Activated naive CD8-positive, alpha-beta T cell treated with anti-CD3 and anti-CD28 coated beads, Interleukin-2, amount 10 ng/mL, durations not matched to agents 7 days and 5 days (primary cell): Measurements from ENCODE around the gene ANKRD13A. TPM values are rescaled to one million over a fixed set of nuclear protein-coding genes. Genes with fewer than 3 reads are reported as not detected.

ENCODE experiments used
- ATAC-seq: fragments of 150-1000 bp; cut with Tn5 transposase; one replicate; pipeline ENCODE4 v1.10.0; 2021; ENCODE audit warnings: low read depth, moderate library complexity
- POLR2A ChIA-PET: fragments of 350-600 bp; sonication (Branson Sonifier 250); formaldehyde crosslinking; loops from one replicate; lab custom pipeline; 2021; ENCODE audit warnings: antibody characterized with exemption; lab: Charles Lee
- DNase-seq: peaks from one replicate; pipeline ENCODE4 v3.0.0; 2021
- H3K27ac Mint-ChIP-seq: one replicate; pipeline ENCODE4 v1.8.0; 2022; ENCODE audit warnings: mild to moderate bottlenecking, mixed read lengths
- H3K27me3 Mint-ChIP-seq: one replicate; pipeline ENCODE4 v1.8.0; 2022; ENCODE audit warnings: mild to moderate bottlenecking, moderate library complexity, mixed read lengths
- H3K36me3 Mint-ChIP-seq: one replicate; pipeline ENCODE4 v1.8.0; 2021; ENCODE audit warnings: mild to moderate bottlenecking, mixed read lengths
- H3K4me1 Mint-ChIP-seq: one replicate; pipeline ENCODE4 v1.8.0; 2021; ENCODE audit warnings: mixed read lengths
- H3K4me3 Mint-ChIP-seq: one replicate; pipeline ENCODE4 v1.8.0; 2022; ENCODE audit warnings: mild to moderate bottlenecking, moderate library complexity, mixed read lengths
- H3K9me3 Mint-ChIP-seq: one replicate; pipeline ENCODE4 v1.8.0; 2021; ENCODE audit warnings: mixed read lengths
- total RNA-seq, 2 experiments: library from RNA; stranded (reverse); gene quantifications; one replicate each; pipeline ENCODE4 v1.2.3, GENCODE V29; 2021

The ANKRD13A gene
- 10 to 100 TPM; 85.8 to 88.8 TPM for total RNA-seq

DNA sequence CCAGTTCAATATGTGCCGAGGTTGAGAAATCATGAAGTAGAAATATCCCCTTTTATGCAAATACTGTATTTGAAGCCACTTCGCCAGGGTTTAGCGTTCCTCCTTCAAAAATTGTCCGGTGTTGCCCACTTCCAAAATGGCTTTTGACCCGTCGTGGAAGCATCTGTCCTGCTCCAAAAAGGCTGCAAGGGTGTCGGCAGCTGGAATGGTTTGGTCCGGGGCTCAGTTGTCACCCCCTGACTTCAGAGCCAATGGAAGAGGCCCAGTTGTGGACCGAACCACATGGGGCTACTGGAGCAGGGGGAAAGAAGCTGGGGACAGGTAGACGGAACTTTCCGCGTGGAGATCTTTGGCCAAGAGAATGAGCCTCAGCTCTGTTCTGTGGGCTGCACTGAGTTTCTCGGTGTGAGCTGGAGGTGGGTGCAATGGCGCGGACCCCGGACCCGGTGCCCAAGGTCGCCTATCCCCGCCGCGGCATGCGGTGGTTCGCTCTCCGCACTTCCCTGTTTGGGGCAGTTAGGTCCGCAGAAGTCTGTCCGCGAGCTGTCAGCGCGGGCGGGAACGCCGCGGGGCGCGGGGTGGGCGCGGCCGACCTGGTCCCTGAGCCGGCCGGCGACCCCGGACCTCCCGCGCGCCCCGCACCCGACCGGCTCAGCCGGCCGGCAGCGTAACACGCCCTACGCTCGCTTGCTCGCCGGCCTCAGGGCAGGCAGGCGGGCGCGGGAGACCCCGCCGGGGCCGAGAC is at the start of gene ANKRD13A:
ANKRD13A (plus strand) TSS at position 527 of the 745 bp plus-strand sequence. CDS start 259 bp downstream, outside the sequence.
- Mint-ChIP-seq H3K27me3 (no peaks in the 10 kb centered on the region), H3K4me3 (peak within 1 kb of the TSS; percentile 100), H3K9me3 (no peaks in the 10 kb centered on the region), H3K27ac (peak within 1 kb of the TSS; percentile 96), H3K4me1 (peaks cover 41% of the 10 kb centered on the region), H3K36me3 (peaks cover 13% of the 10 kb centered on the region)
- ATAC-seq (peak; percentile 53), DNase-seq (peak; percentile 86)
- POLR2A ChIA-PET, result interaction anchor here (0.5 to 2.6 kb wide), 11 partner anchors 11 to 514 kb away, joined by 3 to 14 read pairs (median 3); partner anchors contain the start of genes GPN3 and IFT81

DNA sequence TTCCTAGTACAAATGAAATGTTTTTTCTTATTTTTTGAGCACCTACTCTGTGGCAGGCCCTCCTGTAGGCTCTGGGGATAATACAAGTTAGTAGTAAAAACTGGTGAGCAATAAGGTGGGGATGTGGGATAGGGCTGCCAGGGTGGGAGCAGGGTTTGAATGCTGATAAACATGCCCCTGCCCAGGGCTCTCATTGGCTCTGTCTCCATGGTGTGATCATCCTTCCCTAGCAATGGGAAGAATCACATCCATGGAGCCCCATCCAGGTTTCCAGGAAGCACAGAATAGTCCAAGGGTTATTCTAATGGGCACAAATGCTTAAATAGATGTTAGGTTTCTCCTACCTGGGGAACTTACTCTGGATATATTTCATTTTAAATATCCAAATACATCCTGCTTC is 48.6 kb upstream of the ANKRD13A start:
- Mint-ChIP-seq H3K4me3 (no peak overlapping the region), H3K27ac (no peak overlapping the region), H3K36me3 (peaks cover 48% of the 10 kb centered on the region), H3K27me3 (no peaks in the 10 kb centered on the region), H3K4me1 (peaks cover 31% of the 10 kb centered on the region), H3K9me3 (no peaks in the 10 kb centered on the region)
- ATAC-seq (no peak), DNase-seq (no peak)
- POLR2A ChIA-PET, result no interaction called here

DNA sequence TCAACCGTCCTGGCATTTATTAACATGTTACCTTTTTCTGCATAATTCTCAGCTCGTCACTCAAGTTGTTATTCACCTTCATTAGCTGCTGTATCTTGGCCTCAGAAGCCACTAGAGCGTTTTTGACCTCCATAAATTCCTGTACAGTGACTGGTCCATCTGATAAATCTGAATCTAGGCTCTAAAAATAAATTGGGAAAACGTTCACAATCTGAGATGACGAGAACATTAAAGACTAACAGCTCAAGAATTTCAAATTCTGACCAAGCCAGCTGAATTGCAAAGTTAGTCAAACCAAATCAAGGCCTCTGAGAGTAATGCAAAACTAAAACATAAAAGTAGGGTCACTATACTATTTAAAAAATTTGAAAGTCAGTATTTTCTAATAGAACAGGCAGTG is 48.1 kb upstream of the ANKRD13A start:
- no peak overlapping the region for H3K27ac Mint-ChIP-seq
- no peaks in the 10 kb centered on the region for H3K9me3 Mint-ChIP-seq
- no peaks in the 10 kb centered on the region for H3K27me3 Mint-ChIP-seq
- DNase-seq (no peak), ATAC-seq (no peak)
- peaks cover 31% of the 10 kb centered on the region for H3K4me1 Mint-ChIP-seq
- POLR2A ChIA-PET, result no interaction called here
- H3K36me3 Mint-ChIP-seq, result peaks cover 48% of the 10 kb centered on the region
- H3K4me3 Mint-ChIP-seq, result no peak overlapping the region

DNA sequence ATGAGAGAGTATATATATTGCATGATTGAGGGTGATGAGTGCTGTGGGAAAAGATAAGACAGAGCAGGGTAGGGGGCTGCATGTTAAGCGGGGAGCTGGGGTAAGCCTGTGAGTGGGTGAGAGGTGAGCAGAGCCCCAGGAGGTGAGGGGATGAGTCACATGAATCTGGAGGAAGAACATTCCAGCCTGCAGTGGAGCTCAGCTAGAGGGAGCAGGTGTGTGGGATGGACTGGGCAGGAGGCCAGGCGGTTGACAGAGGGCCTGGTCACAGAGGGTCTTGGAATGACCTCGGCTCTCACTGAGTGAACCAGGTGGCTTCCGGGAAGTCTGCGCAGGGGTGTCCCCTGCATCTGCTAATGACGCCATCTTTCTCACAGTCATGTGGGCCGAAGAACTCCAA is 47.5 kb upstream of the ANKRD13A start:
- DNase-seq (no peak), ATAC-seq (no peak)
- no peaks in the 10 kb centered on the region for H3K9me3 Mint-ChIP-seq
- POLR2A ChIA-PET, result no interaction called here
- no peaks in the 10 kb centered on the region for H3K27me3 Mint-ChIP-seq
- H3K4me1 Mint-ChIP-seq, result peaks cover 26% of the 10 kb centered on the region
- H3K27ac Mint-ChIP-seq, result peak overlapping the region; percentile 5
- no peak overlapping the region for H3K4me3 Mint-ChIP-seq
- H3K36me3 Mint-ChIP-seq, result peaks cover 47% of the 10 kb centered on the region

DNA sequence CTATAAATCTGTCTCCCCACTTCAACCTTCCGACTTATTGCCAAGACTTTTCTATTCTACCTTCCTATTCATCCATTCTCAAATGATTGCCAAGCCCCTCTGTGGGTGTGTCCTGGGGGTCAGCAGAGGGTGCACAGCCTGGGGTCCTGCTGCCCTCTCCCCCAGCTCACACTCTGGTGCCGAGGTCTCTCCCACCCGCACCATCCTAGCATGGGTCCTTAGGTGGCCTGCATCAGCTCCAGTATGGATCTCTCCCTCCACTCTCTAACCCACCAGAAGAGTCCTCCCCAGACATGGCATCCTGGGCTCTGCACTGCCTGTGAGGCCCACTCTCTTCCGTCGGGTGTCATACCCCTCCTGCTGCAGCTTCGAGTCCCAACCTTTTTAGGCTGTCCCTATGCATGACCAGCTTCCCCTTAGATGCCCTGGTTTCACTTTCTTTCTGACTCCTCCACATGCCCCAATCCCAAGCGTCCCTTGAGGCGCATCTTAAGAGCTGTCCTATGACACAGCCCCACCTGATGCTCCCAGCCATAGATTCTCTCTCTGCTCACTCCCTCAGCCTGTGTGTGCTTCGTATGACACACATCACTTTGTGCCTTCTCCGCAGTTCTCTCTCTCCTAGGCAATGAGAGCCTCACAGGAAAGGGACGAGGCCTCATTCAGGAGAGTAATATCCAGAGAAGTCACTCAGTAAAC is 46.9 kb upstream of the ANKRD13A start:
- ATAC-seq (peak; percentile 18), DNase-seq (no peak)
- H3K36me3 Mint-ChIP-seq, result peaks cover 45% of the 10 kb centered on the region
- no peaks in the 10 kb centered on the region for H3K27me3 Mint-ChIP-seq
- POLR2A ChIA-PET, result no interaction called here
- H3K9me3 Mint-ChIP-seq, result no peaks in the 10 kb centered on the region
- peak overlapping the region; percentile 55 for H3K27ac Mint-ChIP-seq
- no peak overlapping the region for H3K4me3 Mint-ChIP-seq
- peaks cover 20% of the 10 kb centered on the region for H3K4me1 Mint-ChIP-seq

DNA sequence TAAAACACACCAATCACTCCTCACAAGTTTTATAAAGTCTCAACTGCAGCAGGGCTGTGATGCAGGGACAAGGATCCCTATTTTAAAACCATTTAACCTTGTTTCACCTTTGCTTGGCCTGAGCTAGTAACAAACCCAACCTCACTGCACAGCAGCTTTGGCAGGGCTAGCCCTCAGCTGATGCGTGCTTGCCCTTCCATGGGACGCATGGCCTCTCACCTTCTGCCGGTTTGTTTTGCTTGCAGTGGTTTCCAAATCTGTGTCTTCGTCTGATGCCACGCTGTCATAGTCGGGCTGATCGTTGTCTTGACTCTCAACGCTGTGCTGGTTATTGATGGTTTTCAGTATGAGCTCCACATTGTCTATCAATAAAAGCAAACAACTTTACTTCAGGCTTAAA is 46.4 kb upstream of the ANKRD13A start:
- Mint-ChIP-seq H3K4me1 (peaks cover 15% of the 10 kb centered on the region), H3K4me3 (no peak overlapping the region), H3K27ac (peak overlapping the region; percentile 55), H3K27me3 (no peaks in the 10 kb centered on the region), H3K36me3 (peaks cover 40% of the 10 kb centered on the region), H3K9me3 (no peaks in the 10 kb centered on the region)
- DNase-seq (no peak), ATAC-seq (no peak)
- POLR2A ChIA-PET, result no interaction called here

DNA sequence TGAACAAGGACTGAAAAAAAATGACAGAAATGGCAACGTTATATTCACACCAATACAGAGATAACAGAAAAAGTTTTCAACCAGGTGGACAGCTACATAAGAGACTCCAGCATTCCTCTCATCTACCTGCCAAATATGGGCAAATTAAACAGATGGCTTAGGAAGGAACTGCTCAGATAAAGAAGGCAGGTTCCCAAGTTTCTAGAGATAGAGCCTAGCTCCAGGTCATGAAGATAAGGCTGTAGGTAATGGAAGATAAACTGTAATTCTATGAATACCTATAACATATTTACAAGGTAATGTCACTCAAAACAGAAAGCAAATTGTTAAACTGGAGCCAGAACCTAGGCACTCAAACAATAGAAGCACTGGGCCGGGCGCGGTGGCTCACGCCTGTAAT is 45.6 kb upstream of the ANKRD13A start:
- H3K4me1 Mint-ChIP-seq, result peaks cover 10% of the 10 kb centered on the region
- H3K4me3 Mint-ChIP-seq, result no peak overlapping the region
- H3K36me3 Mint-ChIP-seq, result peaks cover 39% of the 10 kb centered on the region
- ATAC-seq (no peak), DNase-seq (no peak)
- peak overlapping the region; percentile 58 for H3K27ac Mint-ChIP-seq
- POLR2A ChIA-PET, result no interaction called here
- H3K27me3 Mint-ChIP-seq, result no peaks in the 10 kb centered on the region
- H3K9me3 Mint-ChIP-seq, result no peaks in the 10 kb centered on the region

DNA sequence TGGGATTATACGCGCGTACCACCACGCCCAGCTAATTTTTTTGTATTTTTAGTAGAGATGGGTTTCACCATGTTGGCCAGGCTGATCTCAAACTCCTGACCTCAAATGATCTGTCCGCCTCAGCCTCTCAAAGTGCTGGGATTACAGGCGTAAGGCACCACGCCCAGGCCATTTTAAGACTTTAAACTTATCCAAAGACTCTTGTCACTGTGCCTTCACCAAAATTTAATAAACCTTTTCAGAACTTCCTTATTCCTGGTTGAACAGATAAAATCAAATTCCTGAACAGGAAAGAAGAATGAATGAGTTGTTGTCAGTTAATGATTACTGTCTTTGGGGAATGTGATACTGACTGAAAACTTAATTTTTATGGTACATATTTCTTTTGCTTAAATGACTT is 40.9 kb upstream of the ANKRD13A start:
- ATAC-seq (no peak), DNase-seq (no peak)
- Mint-ChIP-seq H3K4me3 (no peak overlapping the region), H3K27ac (no peak overlapping the region), H3K36me3 (peaks cover 35% of the 10 kb centered on the region), H3K9me3 (no peaks in the 10 kb centered on the region), H3K4me1 (peaks cover 1% of the 10 kb centered on the region), H3K27me3 (no peaks in the 10 kb centered on the region)
- POLR2A ChIA-PET, result no interaction called here

DNA sequence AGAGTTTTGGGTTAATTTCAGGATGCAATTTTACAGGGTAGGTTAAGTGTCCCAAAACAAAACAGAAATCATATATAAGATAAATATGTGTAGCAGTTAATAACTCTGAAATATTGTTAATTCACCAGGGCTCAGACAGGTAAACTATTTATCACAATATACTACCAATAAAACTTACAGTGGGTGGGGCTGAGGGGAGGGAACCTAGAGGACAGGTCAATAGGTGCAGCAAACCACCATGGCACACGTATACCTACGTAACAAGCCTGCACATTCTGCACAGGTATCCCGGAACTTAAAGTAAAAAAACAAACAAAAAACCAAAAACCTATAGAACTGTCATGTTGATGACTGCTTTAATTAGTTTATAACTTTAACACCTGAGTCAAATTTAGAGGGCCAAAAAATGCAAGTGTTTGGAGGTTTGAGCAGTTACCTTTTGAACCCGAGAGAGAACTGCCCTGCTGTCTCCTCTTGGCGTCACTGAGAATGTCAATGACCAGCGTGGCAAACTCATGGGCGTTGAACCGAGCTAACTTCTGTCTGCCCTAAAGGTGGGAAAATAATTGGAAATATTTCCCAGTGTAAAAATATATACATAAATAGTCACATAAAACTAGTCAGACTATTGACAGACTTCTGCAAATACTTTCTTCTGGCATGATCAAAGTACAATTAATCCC is 39.7 kb upstream of the ANKRD13A start:
- Mint-ChIP-seq H3K27me3 (no peaks in the 10 kb centered on the region), H3K4me3 (no peak overlapping the region), H3K9me3 (no peaks in the 10 kb centered on the region), H3K4me1 (no peaks in the 10 kb centered on the region), H3K27ac (no peak overlapping the region), H3K36me3 (peaks cover 32% of the 10 kb centered on the region)
- ATAC-seq (no peak), DNase-seq (no peak)
- POLR2A ChIA-PET, result no interaction called here

DNA sequence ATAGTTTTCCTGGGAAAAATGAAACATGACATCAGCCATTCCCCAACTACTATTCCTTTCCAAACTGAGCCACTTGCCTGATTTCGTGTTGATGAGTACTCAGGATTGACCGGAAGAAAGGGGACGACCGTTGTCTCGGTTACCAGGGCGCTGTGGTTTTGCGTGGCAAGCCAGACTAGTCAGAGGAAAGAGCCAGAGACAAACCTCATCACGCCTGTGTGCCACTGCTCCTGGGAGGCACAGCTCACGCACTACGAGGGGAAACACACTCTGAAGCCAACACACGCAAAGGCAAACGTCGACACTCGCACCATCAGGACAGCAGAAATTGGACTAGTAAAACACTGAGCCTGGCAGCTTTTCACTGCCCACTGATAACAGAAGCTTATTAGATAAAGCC is 38.0 kb upstream of the ANKRD13A start:
- Mint-ChIP-seq H3K27ac (no peak overlapping the region), H3K36me3 (peaks cover 38% of the 10 kb centered on the region)
- POLR2A ChIA-PET, result no interaction called here

DNA sequence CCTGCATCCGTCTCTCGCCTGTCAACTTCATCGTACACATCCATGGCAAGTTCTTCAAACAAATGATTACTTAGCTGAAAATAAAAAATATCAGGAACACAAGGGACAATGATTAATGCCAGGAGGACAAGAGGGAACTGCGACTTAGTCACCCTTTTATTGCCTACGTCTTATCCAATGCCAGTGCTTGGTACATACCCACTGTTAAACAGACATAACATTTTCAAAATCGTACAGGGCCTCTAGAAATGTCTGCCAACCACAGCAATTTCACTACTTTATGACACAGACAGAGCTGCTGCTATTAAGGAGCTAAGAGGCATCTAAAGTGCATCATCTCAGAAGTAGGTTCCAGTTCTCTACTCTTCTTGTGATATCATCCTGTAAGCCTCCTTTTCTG is 37.6 kb upstream of the ANKRD13A start:
- no peak overlapping the region for H3K4me3 Mint-ChIP-seq
- DNase-seq (no peak), ATAC-seq (no peak)
- H3K27me3 Mint-ChIP-seq, result no peaks in the 10 kb centered on the region
- H3K36me3 Mint-ChIP-seq, result peaks cover 38% of the 10 kb centered on the region
- H3K9me3 Mint-ChIP-seq, result no peaks in the 10 kb centered on the region
- no peaks in the 10 kb centered on the region for H3K4me1 Mint-ChIP-seq
- POLR2A ChIA-PET, result no interaction called here
- H3K27ac Mint-ChIP-seq, result no peak overlapping the region

More for the DNA sequence above, 38.0 kb upstream of the ANKRD13A start:
- no peaks in the 10 kb centered on the region for H3K4me1 Mint-ChIP-seq
- DNase-seq (no peak), ATAC-seq (no peak)
- no peaks in the 10 kb centered on the region for H3K9me3 Mint-ChIP-seq
- H3K4me3 Mint-ChIP-seq, result no peak overlapping the region
- H3K27me3 Mint-ChIP-seq, result no peaks in the 10 kb centered on the region

DNA sequence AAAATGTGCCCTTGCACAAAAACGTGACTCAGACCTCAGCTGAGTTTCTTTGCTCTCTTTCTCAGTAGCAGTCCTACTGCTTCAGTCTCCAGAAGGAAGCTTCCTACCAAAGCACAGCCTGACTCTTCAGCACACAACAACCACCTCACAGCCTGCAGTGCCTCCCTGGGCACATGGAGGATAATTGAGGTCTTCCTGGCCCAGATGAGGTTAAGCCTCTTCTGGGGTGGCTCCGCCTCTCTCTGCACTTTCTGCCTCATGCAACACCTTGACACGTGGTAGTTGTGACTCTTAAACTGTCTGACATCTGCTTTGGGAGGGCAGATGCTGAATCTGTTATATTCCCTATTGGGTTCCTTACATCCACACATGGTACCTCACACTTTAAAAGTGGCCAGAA is 36.8 kb upstream of the ANKRD13A start:
- Mint-ChIP-seq H3K36me3 (peaks cover 39% of the 10 kb centered on the region), H3K27ac (no peak overlapping the region), H3K27me3 (no peaks in the 10 kb centered on the region), H3K4me1 (peaks cover 1% of the 10 kb centered on the region), H3K9me3 (no peaks in the 10 kb centered on the region), H3K4me3 (no peak overlapping the region)
- ATAC-seq, result peak; percentile 33
- no peak for DNase-seq
- POLR2A ChIA-PET, result interaction anchor here (0.6 kb wide), 1 partner anchor 401 kb away, joined by 4 read pairs; no protein-coding TSS in a partner anchor

DNA sequence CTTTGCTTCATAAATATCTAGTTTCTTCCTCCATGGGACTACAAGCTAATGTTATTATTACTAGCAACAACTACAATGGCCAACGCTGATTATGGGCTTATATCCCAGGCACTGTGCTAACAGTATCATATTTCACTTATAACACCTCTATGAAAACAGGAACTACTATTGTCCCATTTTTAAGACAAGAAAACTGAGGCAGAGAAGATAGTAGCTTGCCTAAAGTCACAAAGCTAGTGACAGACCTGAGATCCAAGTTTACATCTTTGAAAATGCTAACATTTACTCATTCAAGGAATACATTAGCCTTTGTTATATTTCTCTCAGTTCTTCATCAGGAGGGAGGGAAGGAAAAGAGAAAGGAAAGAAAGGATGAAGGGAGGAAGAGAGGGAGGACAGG is 35.9 kb upstream of the ANKRD13A start:
- H3K27ac Mint-ChIP-seq, result no peak overlapping the region
- DNase-seq, result no peak
- H3K4me1 Mint-ChIP-seq, result peaks cover 9% of the 10 kb centered on the region
- no peak overlapping the region for H3K4me3 Mint-ChIP-seq
- POLR2A ChIA-PET, result interaction anchor here (1.0 kb wide), 1 partner anchor 25 kb away, joined by 3 read pairs; no protein-coding TSS in a partner anchor
- H3K27me3 Mint-ChIP-seq, result no peaks in the 10 kb centered on the region
- no peak for ATAC-seq
- H3K9me3 Mint-ChIP-seq, result no peaks in the 10 kb centered on the region
- peaks cover 42% of the 10 kb centered on the region for H3K36me3 Mint-ChIP-seq
